WTC11 (cell line): ENCODE results near the gene CCDC136.

Source experiments
- CTCF ChIP-seq: fragments of 200-600 bp; IDR thresholded peaks from 2 replicates; pipeline ENCODE4 v1.8.0; 2022; ENCODE audit warnings: antibody characterized with exemption
- NFYB ChIP-seq: sonication (generic); formaldehyde crosslinking; conservative IDR thresholded peaks from 2 replicates; pipeline ENCODE4 v1.8.0; 2022; ENCODE audit warnings: low read depth, missing genetic modification reagents
- USF2 ChIP-seq: sonication (generic); formaldehyde crosslinking; IDR thresholded peaks from 2 replicates; pipeline ENCODE4 v1.8.1; 2023; ENCODE audit warnings: mild to moderate bottlenecking, missing genetic modification reagents, moderate library complexity
- ZNF263 ChIP-seq: sonication (generic); formaldehyde crosslinking; IDR thresholded peaks from 2 replicates; pipeline ENCODE4 v1.8.1; 2022; ENCODE audit warnings: low read depth, mild to moderate bottlenecking, moderate library complexity, missing genetic modification reagents

- no peak for TF ChIP-seq USF2 (CRISPR knock-in tag)
- no peak for TF ChIP-seq ZNF263 (CRISPR knock-in tag)
- no peak for TF ChIP-seq CTCF
- TF ChIP-seq NFYB (CRISPR knock-in tag): no peak
These were observed 14.3 kb upstream of the CCDC136 start for GRCh38 chr7:128777156-128778123.
